Esophagus squamous epithelium (tissue), 4 donors: Measurements from ENCODE around the gene PLBD1.

Source experiments
- CTCF ChIP-seq, 6 experiments: fragments of 450-650 bp in 4 of 6; fragments of 200-600 bp in 2 of 6; sonication (generic) in 2 of 6; IDR thresholded peaks; one replicate each; pipeline ENCODE4 v1.5.1; 2016 to 2019; ENCODE audit warnings: antibody characterized with exemption in 6 of 6, mild to moderate bottlenecking in 4 of 6, moderate library complexity in 4 of 6
- POLR2A ChIP-seq, 4 donors: fragments of 450-650 bp; IDR thresholded peaks; one replicate each; pipeline ENCODE4 v1.6.1; 2017; ENCODE audit warnings: antibody characterized with exemption in 4 of 4, mild to moderate bottlenecking in 4 of 4, moderate library complexity in 3 of 4

- TF ChIP-seq CTCF (IDR thresholded peaks at IDR 0.05): no peak
- TF ChIP-seq POLR2A (IDR thresholded peaks at IDR 0.05): no peak
Observed at GRCh38 chr12:14482886-14483285, 84.8 kb downstream of the PLBD1 start.
